ENCODE results near the gene MED20.

MED20 gene

GRCh38 chr6:41901882-41902519 is 18.9 kb downstream of the MED20 start:
- peak; percentile 26 for DNase-seq (ENCODE audit: low spot score)

- DNase-seq (ENCODE audit: low spot score): no peak
Measured at GRCh38 chr6:41900861-41901260, 20.1 kb downstream of the MED20 start.

- DNase-seq (ENCODE audit: low spot score): no peak
Measured at GRCh38 chr6:41896281-41896680, 24.7 kb downstream of the MED20 start.

- peak; percentile 92 for DNase-seq (ENCODE audit: low spot score)
Measured at GRCh38 chr6:41895300-41896233, 25.4 kb downstream of the MED20 start, which contains the start of gene USP49. USP49 (minus strand) TSS chr6:41895375; CDS start chr6:41806983, 88,392 bp downstream.

- DNase-seq (ENCODE audit: low spot score): no peak
Measured at GRCh38 chr6:41894366-41895299, 26.3 kb downstream of the MED20 start.

- no peak for DNase-seq (ENCODE audit: low spot score)
Measured at GRCh38 chr6:41892921-41893564, 27.9 kb downstream of the MED20 start.

- DNase-seq (ENCODE audit: low spot score): peak; percentile 12
Measured at GRCh38 chr6:41887331-41887751, 33.6 kb downstream of the MED20 start.

- DNase-seq (ENCODE audit: low spot score): no peak
Measured at GRCh38 chr6:41885930-41886329, 35.0 kb downstream of the MED20 start.

GRCh38 chr6:41884957-41885356 is 36.0 kb downstream of the MED20 start:
- no peak for DNase-seq (ENCODE audit: low spot score)

GRCh38 chr6:41881506-41881905 is 39.4 kb downstream of the MED20 start:
- DNase-seq (ENCODE audit: low spot score): no peak

GRCh38 chr6:41878961-41879405 is 42.0 kb downstream of the MED20 start:
- no peak for DNase-seq (ENCODE audit: low spot score)

- DNase-seq (ENCODE audit: low spot score): no peak
Measured at GRCh38 chr6:41878246-41878645, 42.7 kb downstream of the MED20 start.

- DNase-seq (ENCODE audit: low spot score): no peak
Measured at GRCh38 chr6:41877051-41877680, 43.8 kb downstream of the MED20 start.

- no peak for DNase-seq (ENCODE audit: low spot score)
Measured at GRCh38 chr6:41874741-41875140, 46.2 kb downstream of the MED20 start.

- no peak for DNase-seq (ENCODE audit: low spot score)
Measured at GRCh38 chr6:41872147-41872546, 48.8 kb downstream of the MED20 start.

- DNase-seq (ENCODE audit: low spot score): no peak
Measured at GRCh38 chr6:41871691-41872090, 49.2 kb downstream of the MED20 start.

GRCh38 chr6:41859356-41859755 is 61.6 kb downstream of the MED20 start:
- no peak for DNase-seq (ENCODE audit: low spot score)

GRCh38 chr6:41858703-41859102 is 62.2 kb downstream of the MED20 start:
- DNase-seq (ENCODE audit: low spot score): no peak
